ENCODE data around the gene PDE3A.
A peak's percentile ranks its signal among the peaks of the same experiment; 100 is the strongest.

Gene PDE3A

DNA sequence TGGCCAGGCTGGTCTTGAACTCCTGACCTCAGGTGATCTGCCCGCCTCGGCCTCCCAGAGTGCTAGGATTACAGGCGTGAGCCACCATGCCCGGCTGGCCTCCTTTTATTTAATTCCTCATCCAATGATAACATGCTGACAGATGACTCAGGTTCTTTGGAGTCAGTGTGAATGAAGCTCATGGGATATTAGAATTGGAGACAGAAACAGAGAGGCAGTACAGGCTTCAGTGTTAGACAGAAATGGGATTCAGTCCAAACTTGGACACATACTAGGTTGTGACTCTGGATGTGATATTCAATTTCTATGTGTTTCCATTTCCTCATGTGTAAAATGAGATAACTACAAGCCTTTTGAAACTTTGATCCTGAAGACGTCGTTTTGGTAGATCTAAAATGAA, 47.3 kb downstream of the PDE3A start:
- H3K27ac ChIP-seq (ENCODE audit: low read length, poor library complexity, severe bottlenecking), result no peak overlapping the region
- no peaks in the 10 kb centered on the region for H3K4me1 ChIP-seq (ENCODE audit: control insufficient read depth, insufficient read depth, low read depth, low read length)
- no peak overlapping the region for H2BK12ac ChIP-seq (ENCODE audit: low read length in 2 of 2)
- H3K4me2 ChIP-seq (ENCODE audit: low read length, poor library complexity, severe bottlenecking), result no peak overlapping the region
- no peak overlapping the region for H2AFZ ChIP-seq (ENCODE audit: low read depth, low read length)
- no peak overlapping the region for H3K4ac ChIP-seq (ENCODE audit: low read depth in 1 of 2, low read length in 2 of 2)
- H2BK15ac ChIP-seq (ENCODE audit: low read depth, poor library complexity, severe bottlenecking), result no peak overlapping the region
- no peak overlapping the region for H4K8ac ChIP-seq (ENCODE audit: low read length)
- DNase-seq, result no peak
- H3K14ac ChIP-seq (ENCODE audit: low read length in 2 of 2), result no peak overlapping the region
- H3K23ac ChIP-seq (ENCODE audit: low read length in 2 of 2), result no peak overlapping the region
- H3K9ac ChIP-seq (ENCODE audit: low read length), result no peak overlapping the region
- H3K4me3 ChIP-seq (ENCODE audit: insufficient read depth in 1 of 2, low read depth in 1 of 2, low read length in 2 of 2), result no peak overlapping the region
- H3K9me3 ChIP-seq (ENCODE audit: control insufficient read depth, low read length), result no peaks in the 10 kb centered on the region
- H2BK120ac ChIP-seq (ENCODE audit: low read depth, low read length), result no peak overlapping the region
- H4K91ac ChIP-seq (ENCODE audit: low read length), result no peak overlapping the region
- H3K79me1 ChIP-seq (replicated peaks; ENCODE audit: low read length, poor library complexity, severe bottlenecking), result no peaks in the 10 kb centered on the region
- H2BK5ac ChIP-seq (ENCODE audit: low read depth, low read length, poor library complexity, severe bottlenecking), result no peak overlapping the region
- H3K18ac ChIP-seq (ENCODE audit: low read depth in 1 of 2, low read length in 2 of 2), result no peak overlapping the region
- 70% methylated on average over 2 of the region's 6 CpGs for whole genome bisulfite sequencing
- no peaks in the 10 kb centered on the region for H3K27me3 ChIP-seq (ENCODE audit: control insufficient read depth in 1 of 2, insufficient read depth in 1 of 2, low read length in 2 of 2)
- H3K36me3 ChIP-seq (ENCODE audit: control insufficient read depth in 1 of 2, insufficient read depth in 2 of 2, low read depth in 1 of 2, low read length in 2 of 2), result no peaks in the 10 kb centered on the region
- no peak overlapping the region for H2AK5ac ChIP-seq (ENCODE audit: low read length, severe bottlenecking)

GRCh38 chr12:20420557-20420956, 52.2 kb downstream of the PDE3A start:
- H3K4me2 ChIP-seq (ENCODE audit: low read length, poor library complexity, severe bottlenecking), result no peak overlapping the region
- no peak overlapping the region for H2BK15ac ChIP-seq (ENCODE audit: low read depth, poor library complexity, severe bottlenecking)
- H2BK12ac ChIP-seq (ENCODE audit: low read length in 2 of 2), result no peak overlapping the region
- H2AK5ac ChIP-seq (ENCODE audit: low read length, severe bottlenecking), result no peak overlapping the region
- H3K79me1 ChIP-seq (replicated peaks; ENCODE audit: low read length, poor library complexity, severe bottlenecking), result no peaks in the 10 kb centered on the region
- no peak overlapping the region for H2BK5ac ChIP-seq (ENCODE audit: low read depth, low read length, poor library complexity, severe bottlenecking)
- H4K91ac ChIP-seq (ENCODE audit: low read length), result no peak overlapping the region
- H3K4ac ChIP-seq (ENCODE audit: low read depth in 1 of 2, low read length in 2 of 2), result no peak overlapping the region
- no peak overlapping the region for H3K23ac ChIP-seq (ENCODE audit: low read length in 2 of 2)
- H3K36me3 ChIP-seq (ENCODE audit: control insufficient read depth in 1 of 2, insufficient read depth in 2 of 2, low read depth in 1 of 2, low read length in 2 of 2), result no peaks in the 10 kb centered on the region
- H2BK120ac ChIP-seq (ENCODE audit: low read depth, low read length), result no peak overlapping the region
- no peaks in the 10 kb centered on the region for H3K27me3 ChIP-seq (ENCODE audit: control insufficient read depth in 1 of 2, insufficient read depth in 1 of 2, low read length in 2 of 2)
- no peak overlapping the region for H2AFZ ChIP-seq (ENCODE audit: low read depth, low read length)
- H3K4me1 ChIP-seq (ENCODE audit: control insufficient read depth, insufficient read depth, low read depth, low read length), result no peaks in the 10 kb centered on the region
- H3K18ac ChIP-seq (ENCODE audit: low read depth in 1 of 2, low read length in 2 of 2), result no peak overlapping the region
- 92% methylated on average over 5 of the region's 6 CpGs for WGBS
- no peak overlapping the region for H3K14ac ChIP-seq (ENCODE audit: low read length in 2 of 2)
- H3K9ac ChIP-seq (ENCODE audit: low read length), result no peak overlapping the region
- H3K4me3 ChIP-seq (ENCODE audit: insufficient read depth in 1 of 2, low read depth in 1 of 2, low read length in 2 of 2), result no peak overlapping the region
- no peak overlapping the region for H3K27ac ChIP-seq (ENCODE audit: low read length, poor library complexity, severe bottlenecking)
- no peak for DNase-seq
- no peak overlapping the region for H4K8ac ChIP-seq (ENCODE audit: low read length)
- no peaks in the 10 kb centered on the region for H3K9me3 ChIP-seq (ENCODE audit: control insufficient read depth, low read length)

GRCh38 chr12:20421421-20421820, 53.1 kb downstream of the PDE3A start:
- Histone ChIP-seq H4K8ac (ENCODE audit: low read length) (no peak overlapping the region), H3K14ac (ENCODE audit: low read length in 2 of 2) (no peak overlapping the region), H2AK5ac (ENCODE audit: low read length, severe bottlenecking) (no peak overlapping the region), H2BK12ac (ENCODE audit: low read length in 2 of 2) (no peak overlapping the region), H3K4me1 (ENCODE audit: control insufficient read depth, insufficient read depth, low read depth, low read length) (no peaks in the 10 kb centered on the region), H3K4ac (ENCODE audit: low read depth in 1 of 2, low read length in 2 of 2) (no peak overlapping the region), H3K4me2 (ENCODE audit: low read length, poor library complexity, severe bottlenecking) (no peak overlapping the region), H2BK5ac (ENCODE audit: low read depth, low read length, poor library complexity, severe bottlenecking) (no peak overlapping the region), H2BK15ac (ENCODE audit: low read depth, poor library complexity, severe bottlenecking) (no peak overlapping the region), H2AFZ (ENCODE audit: low read depth, low read length) (peak overlapping the region; percentile 53), H3K27me3 (ENCODE audit: control insufficient read depth in 1 of 2, insufficient read depth in 1 of 2, low read length in 2 of 2) (no peaks in the 10 kb centered on the region), H2BK120ac (ENCODE audit: low read depth, low read length) (no peak overlapping the region), H4K91ac (ENCODE audit: low read length) (no peak overlapping the region), H3K18ac (ENCODE audit: low read depth in 1 of 2, low read length in 2 of 2) (no peak overlapping the region), H3K79me1 (replicated peaks; ENCODE audit: low read length, poor library complexity, severe bottlenecking) (no peaks in the 10 kb centered on the region), H3K4me3 (ENCODE audit: insufficient read depth in 1 of 2, low read depth in 1 of 2, low read length in 2 of 2) (no peak overlapping the region), H3K23ac (ENCODE audit: low read length in 2 of 2) (no peak overlapping the region), H3K9ac (ENCODE audit: low read length) (no peak overlapping the region), H3K36me3 (ENCODE audit: control insufficient read depth in 1 of 2, insufficient read depth in 2 of 2, low read depth in 1 of 2, low read length in 2 of 2) (no peaks in the 10 kb centered on the region), H3K9me3 (ENCODE audit: control insufficient read depth, low read length) (no peaks in the 10 kb centered on the region), H3K27ac (ENCODE audit: low read length, poor library complexity, severe bottlenecking) (no peak overlapping the region)
- DNase-seq, result no peak
- WGBS, result 27% methylated on average over 1 of the region's 2 CpGs

DNA sequence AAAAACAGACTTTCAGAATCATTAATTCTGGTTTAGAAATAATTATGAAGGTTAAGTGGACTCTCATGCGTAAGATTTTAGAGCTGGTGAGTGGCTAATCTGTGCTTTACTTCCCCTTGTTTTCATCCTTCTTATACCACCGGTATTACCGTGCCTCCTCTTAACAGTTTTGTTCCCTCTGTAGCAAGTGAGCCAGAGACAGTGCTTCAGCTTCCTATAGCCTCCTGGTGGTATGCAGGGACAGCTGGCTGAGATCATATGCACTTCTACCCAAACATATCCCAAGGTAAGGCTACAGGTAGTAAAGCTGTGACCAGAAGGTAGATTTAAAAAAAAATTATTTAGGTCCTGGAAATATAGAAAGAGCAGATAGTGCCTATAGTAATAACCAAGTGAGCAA, 55.2 kb downstream of the PDE3A start:
- H2AK5ac ChIP-seq (ENCODE audit: low read length, severe bottlenecking), result no peak overlapping the region
- H2BK120ac ChIP-seq (ENCODE audit: low read depth, low read length), result no peak overlapping the region
- no peak overlapping the region for H2BK15ac ChIP-seq (ENCODE audit: low read depth, poor library complexity, severe bottlenecking)
- H3K4me2 ChIP-seq (ENCODE audit: low read length, poor library complexity, severe bottlenecking), result no peak overlapping the region
- WGBS, result 53% methylated on average over 3 of the region's 3 CpGs
- no peak overlapping the region for H3K14ac ChIP-seq (ENCODE audit: low read length in 2 of 2)
- no peak overlapping the region for H3K18ac ChIP-seq (ENCODE audit: low read depth in 1 of 2, low read length in 2 of 2)
- no peaks in the 10 kb centered on the region for H3K9me3 ChIP-seq (ENCODE audit: control insufficient read depth, low read length)
- H4K8ac ChIP-seq (ENCODE audit: low read length), result no peak overlapping the region
- H3K79me1 ChIP-seq (replicated peaks; ENCODE audit: low read length, poor library complexity, severe bottlenecking), result no peaks in the 10 kb centered on the region
- H2BK5ac ChIP-seq (ENCODE audit: low read depth, low read length, poor library complexity, severe bottlenecking), result no peak overlapping the region
- no peaks in the 10 kb centered on the region for H3K36me3 ChIP-seq (ENCODE audit: control insufficient read depth in 1 of 2, insufficient read depth in 2 of 2, low read depth in 1 of 2, low read length in 2 of 2)
- no peaks in the 10 kb centered on the region for H3K4me1 ChIP-seq (ENCODE audit: control insufficient read depth, insufficient read depth, low read depth, low read length)
- H4K91ac ChIP-seq (ENCODE audit: low read length), result no peak overlapping the region
- no peak overlapping the region for H3K23ac ChIP-seq (ENCODE audit: low read length in 2 of 2)
- no peak overlapping the region for H2BK12ac ChIP-seq (ENCODE audit: low read length in 2 of 2)
- no peak overlapping the region for H3K4me3 ChIP-seq (ENCODE audit: insufficient read depth in 1 of 2, low read depth in 1 of 2, low read length in 2 of 2)
- DNase-seq, result no peak
- no peak overlapping the region for H3K27ac ChIP-seq (ENCODE audit: low read length, poor library complexity, severe bottlenecking)
- no peak overlapping the region for H2AFZ ChIP-seq (ENCODE audit: low read depth, low read length)
- no peaks in the 10 kb centered on the region for H3K27me3 ChIP-seq (ENCODE audit: control insufficient read depth in 1 of 2, insufficient read depth in 1 of 2, low read length in 2 of 2)
- no peak overlapping the region for H3K9ac ChIP-seq (ENCODE audit: low read length)
- H3K4ac ChIP-seq (ENCODE audit: low read depth in 1 of 2, low read length in 2 of 2), result no peak overlapping the region
